ENCODE results near the gene STK38. TPM values are rescaled to one million over a fixed set of nuclear protein-coding genes. Genes with fewer than 3 reads are reported as not detected.

STK38 gene
- total RNA-seq, 1 experiment from 2014 or later, result 25.7 TPM

DNA sequence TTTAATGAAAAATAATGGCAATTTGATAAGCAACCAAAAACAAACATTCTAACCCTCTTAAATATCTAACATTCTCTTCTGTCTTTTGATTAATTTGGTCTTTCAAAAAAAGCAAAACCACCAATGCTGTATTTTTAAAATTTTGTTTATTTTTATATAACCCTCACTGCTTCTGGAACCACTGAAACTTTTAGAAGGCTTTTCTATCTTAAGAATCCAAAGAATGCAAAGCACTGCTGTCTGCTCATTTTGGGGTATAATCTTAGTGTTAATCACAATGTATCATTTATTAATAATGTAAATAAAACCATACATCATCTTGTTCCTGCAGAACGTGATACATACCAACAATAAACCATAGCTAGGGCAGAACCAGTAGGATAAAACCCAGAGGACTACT is 14.0 kb downstream of the STK38 start:
- intact Hi-C loops (cut with micrococcal nuclease), result no loop called here
- TF ChIP-seq, protein P1, sequence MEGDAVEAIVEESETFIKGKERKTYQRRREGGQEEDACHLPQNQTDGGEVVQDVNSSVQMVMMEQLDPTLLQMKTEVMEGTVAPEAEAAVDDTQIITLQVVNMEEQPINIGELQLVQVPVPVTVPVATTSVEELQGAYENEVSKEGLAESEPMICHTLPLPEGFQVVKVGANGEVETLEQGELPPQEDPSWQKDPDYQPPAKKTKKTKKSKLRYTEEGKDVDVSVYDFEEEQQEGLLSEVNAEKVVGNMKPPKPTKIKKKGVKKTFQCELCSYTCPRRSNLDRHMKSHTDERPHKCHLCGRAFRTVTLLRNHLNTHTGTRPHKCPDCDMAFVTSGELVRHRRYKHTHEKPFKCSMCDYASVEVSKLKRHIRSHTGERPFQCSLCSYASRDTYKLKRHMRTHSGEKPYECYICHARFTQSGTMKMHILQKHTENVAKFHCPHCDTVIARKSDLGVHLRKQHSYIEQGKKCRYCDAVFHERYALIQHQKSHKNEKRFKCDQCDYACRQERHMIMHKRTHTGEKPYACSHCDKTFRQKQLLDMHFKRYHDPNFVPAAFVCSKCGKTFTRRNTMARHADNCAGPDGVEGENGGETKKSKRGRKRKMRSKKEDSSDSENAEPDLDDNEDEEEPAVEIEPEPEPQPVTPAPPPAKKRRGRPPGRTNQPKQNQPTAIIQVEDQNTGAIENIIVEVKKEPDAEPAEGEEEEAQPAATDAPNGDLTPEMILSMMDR (conservative IDR thresholded peaks at IDR 0.05; ENCODE audit: low read depth, low read length), result no peak
- TF ChIP-seq EZH2phosphoT487 (IDR thresholded peaks at IDR 0.05; ENCODE audit: borderline replicate concordance, low read length) (no peak), EZH2 (IDR thresholded peaks at IDR 0.05; ENCODE audit: low read length, unreplicated experiment) (no peak)
- peaks cover 6% of the 10 kb centered on the region; the same call in 1 of the 2 replicates for H3K4me1 ChIP-seq (ENCODE audit: insufficient read depth, low read length)
- no peak for ATAC-seq
- no peaks in the 10 kb centered on the region for H4K20me1 ChIP-seq (ENCODE audit: low read length)
- BruUV-seq (replicated peaks), result no TSS peak
- no peak overlapping the region for H3K4me3 ChIP-seq (ENCODE audit: low read length)
- H3K79me2 ChIP-seq (ENCODE audit: low read length), result peaks cover 32% of the 10 kb centered on the region
- no peaks in the 10 kb centered on the region for H3K9me3 ChIP-seq (ENCODE audit: low read length)
- H3K27ac ChIP-seq (ENCODE audit: low read length), result no peak overlapping the region
- H3F3A ChIP-seq (ENCODE audit: low read length, unreplicated experiment), result no peaks in the 10 kb centered on the region
- CTCF ChIA-PET, result interaction anchor here (0.6 kb wide), 1 partner anchor 78 kb away, joined by 4 read pairs; no protein-coding TSS in a partner anchor
- no peak overlapping the region for H3K4me2 ChIP-seq (ENCODE audit: low read length)
- H3K9ac ChIP-seq (ENCODE audit: low read length), result no peak overlapping the region
- POLR2A ChIA-PET (ENCODE audit: unreplicated experiment), result no interaction called here
- H2AFZ ChIP-seq (ENCODE audit: low read length), result no peak overlapping the region
- peaks cover 11% of the 10 kb centered on the region; the same call in 1 of the 2 replicates for H3K36me3 ChIP-seq (ENCODE audit: low read depth, low read length)
- no peaks in the 10 kb centered on the region for H3K9me2 ChIP-seq (replicated peaks; ENCODE audit: low read length)
- DNase-seq, result no peak
- no peaks in the 10 kb centered on the region for H3K27me3 ChIP-seq (ENCODE audit: low read length)

DNA sequence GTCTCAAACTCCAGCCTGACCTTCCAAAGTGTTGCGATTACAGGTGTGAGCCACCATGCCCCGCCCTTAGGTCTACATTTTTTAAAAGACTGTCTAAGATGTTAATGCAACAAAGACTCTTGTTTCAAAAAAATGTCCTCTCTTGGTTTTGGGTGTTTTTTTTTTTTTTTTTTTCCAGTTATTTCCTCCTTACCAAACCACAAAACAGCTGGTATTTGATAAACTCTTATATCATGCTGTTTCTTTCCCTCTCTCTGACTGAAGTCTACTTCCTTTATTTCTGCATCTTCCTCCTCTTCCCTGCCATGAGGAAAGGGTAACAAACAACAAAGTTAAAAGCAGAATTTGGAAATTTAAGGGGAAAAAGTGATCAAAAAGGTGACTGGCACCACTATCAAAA is 21.2 kb downstream of the STK38 start:
- H2AFZ ChIP-seq (ENCODE audit: low read length), result no peak overlapping the region
- H3K9ac ChIP-seq (ENCODE audit: low read length), result no peak overlapping the region
- H3K4me3 ChIP-seq (ENCODE audit: low read length), result no peak overlapping the region
- no TSS peak for BruUV-seq (replicated peaks)
- H3K36me3 ChIP-seq (ENCODE audit: low read depth, low read length), result peaks cover 28% of the 10 kb centered on the region
- DNase-seq, result no peak
- ATAC-seq, result no peak
- CTCF ChIA-PET, result no interaction called here
- H3K9me2 ChIP-seq (replicated peaks; ENCODE audit: low read length), result no peaks in the 10 kb centered on the region
- H3K27ac ChIP-seq (ENCODE audit: low read length), result no peak overlapping the region
- H3K27me3 ChIP-seq (ENCODE audit: low read length), result no peaks in the 10 kb centered on the region
- POLR2A ChIA-PET (ENCODE audit: unreplicated experiment), result interaction anchor here (0.5 to 0.8 kb wide), 2 partner anchors 10 to 82 kb away, joined by 4 read pairs; no protein-coding TSS in a partner anchor
- no peaks in the 10 kb centered on the region for H3K79me2 ChIP-seq (ENCODE audit: low read length)
- no peaks in the 10 kb centered on the region for H4K20me1 ChIP-seq (ENCODE audit: low read length)
- no peak overlapping the region for H3K4me2 ChIP-seq (ENCODE audit: low read length)
- TF ChIP-seq EZH2 (IDR thresholded peaks at IDR 0.05; ENCODE audit: low read length, unreplicated experiment), result no peak
- TF ChIP-seq, protein P1 (conservative IDR thresholded peaks at IDR 0.05; ENCODE audit: low read depth, low read length), result no peak
- no peak for TF ChIP-seq EZH2phosphoT487 (IDR thresholded peaks at IDR 0.05; ENCODE audit: borderline replicate concordance, low read length)
- no peaks in the 10 kb centered on the region for H3K4me1 ChIP-seq (ENCODE audit: insufficient read depth, low read length)
- no peaks in the 10 kb centered on the region for H3F3A ChIP-seq (ENCODE audit: low read length, unreplicated experiment)
- no peaks in the 10 kb centered on the region for H3K9me3 ChIP-seq (ENCODE audit: low read length)
- intact Hi-C loops (cut with micrococcal nuclease), result no loop called here

DNA sequence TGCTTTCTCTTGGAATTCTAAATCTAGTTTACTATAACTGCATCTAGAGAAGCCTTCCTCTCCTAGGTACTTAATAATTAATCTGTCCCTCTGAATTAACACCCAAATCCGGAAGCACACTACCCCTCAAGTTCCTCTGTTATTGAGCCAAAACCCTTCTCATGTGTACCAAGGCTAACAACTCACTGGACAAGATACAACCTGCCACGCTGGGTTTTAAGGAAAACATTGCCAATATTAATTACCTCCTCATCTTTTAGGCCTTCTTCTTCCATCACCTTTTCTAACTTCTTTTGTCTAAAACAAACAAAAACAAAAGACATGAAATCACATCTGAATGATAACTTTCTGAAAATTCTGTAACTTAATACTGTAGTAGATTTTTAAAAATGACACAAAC is 21.9 kb downstream of the STK38 start:
- Histone ChIP-seq H3K27ac (ENCODE audit: low read length) (no peak overlapping the region), H3K79me2 (ENCODE audit: low read length) (no peaks in the 10 kb centered on the region), H3K4me2 (ENCODE audit: low read length) (no peak overlapping the region), H3K9ac (ENCODE audit: low read length) (no peak overlapping the region), H3K9me2 (replicated peaks; ENCODE audit: low read length) (no peaks in the 10 kb centered on the region), H4K20me1 (ENCODE audit: low read length) (no peaks in the 10 kb centered on the region), H3K36me3 (ENCODE audit: low read depth, low read length) (peaks cover 36% of the 10 kb centered on the region), H2AFZ (ENCODE audit: low read length) (no peak overlapping the region), H3K27me3 (ENCODE audit: low read length) (no peaks in the 10 kb centered on the region), H3F3A (ENCODE audit: low read length, unreplicated experiment) (no peaks in the 10 kb centered on the region), H3K9me3 (ENCODE audit: low read length) (no peaks in the 10 kb centered on the region), H3K4me3 (ENCODE audit: low read length) (no peak overlapping the region), H3K4me1 (ENCODE audit: insufficient read depth, low read length) (no peaks in the 10 kb centered on the region)
- intact Hi-C loops (cut with micrococcal nuclease), result no loop called here
- TF ChIP-seq EZH2phosphoT487 (IDR thresholded peaks at IDR 0.05; ENCODE audit: borderline replicate concordance, low read length) (no peak), EZH2 (IDR thresholded peaks at IDR 0.05; ENCODE audit: low read length, unreplicated experiment) (no peak)
- TF ChIP-seq, protein P1 (conservative IDR thresholded peaks at IDR 0.05; ENCODE audit: low read depth, low read length), result no peak
- ATAC-seq (no peak), DNase-seq (no peak)
- no TSS peak for BruUV-seq (replicated peaks)
- CTCF ChIA-PET, result no interaction called here
- POLR2A ChIA-PET (ENCODE audit: unreplicated experiment), result interaction anchor here (0.8 kb wide), 1 partner anchor 82 kb away, joined by 4 read pairs; no protein-coding TSS in a partner anchor
